Sigmoid colon (tissue), 7 donors: ENCODE data around the gene ALOX15B. TPM values are rescaled to one million over a fixed set of nuclear protein-coding genes. Genes with fewer than 3 reads are reported as not detected.
A peak's percentile ranks its signal among the peaks of the same experiment; 100 is the strongest.

Experiments used
- DNase-seq: peaks from one replicate; pipeline ENCODE4 v3.0.0-alpha.2; 2019
- H3K27ac ChIP-seq, 4 donors: fragments of 200-600 bp; sonication (generic); one replicate each; pipeline ENCODE4 v1.5.1; 2016 to 2019; ENCODE audit warnings: mild to moderate bottlenecking in 1 of 4
- H3K27me3 ChIP-seq, 3 donors: fragments of 200-600 bp; sonication (generic); one replicate each; pipeline ENCODE4 v1.5.1; 2019; ENCODE audit warnings: mild to moderate bottlenecking in 1 of 3
- H3K36me3 ChIP-seq, 4 donors: fragments of 200-600 bp; sonication (generic); one replicate each; pipeline ENCODE4 v1.5.1; 2016 to 2019
- H3K4me1 ChIP-seq, 4 donors: fragments of 200-600 bp; sonication (generic); one replicate each; pipeline ENCODE4 v1.5.1; 2017 to 2019
- H3K4me3 ChIP-seq, 4 donors: fragments of 200-600 bp; sonication (generic); one replicate each; pipeline ENCODE4 v1.5.1; 2017 to 2019; ENCODE audit warnings: mild to moderate bottlenecking in 2 of 4, moderate library complexity in 1 of 4
- H3K9me3 ChIP-seq, 4 donors: fragments of 200-600 bp in 3 of 4; sonication (generic) in 3 of 4; one replicate each; pipeline versions ENCODE4 v1.5.1 to v1.6.1; 2013 to 2019
- EP300 ChIP-seq, 4 donors: sonication (generic); formaldehyde crosslinking; IDR thresholded peaks; one replicate each; pipeline ENCODE4 v1.6.1; 2017; ENCODE audit warnings: antibody characterized with exemption in 4 of 4
- POLR2A ChIP-seq, 2 donors: fragments of 450-650 bp; IDR thresholded peaks; one replicate each; pipeline ENCODE4 v1.6.1; 2016; ENCODE audit warnings: antibody characterized with exemption in 2 of 2, mild to moderate bottlenecking in 2 of 2, moderate library complexity in 2 of 2
- POLR2AphosphoS5 ChIP-seq, 4 donors: sonication (generic); formaldehyde crosslinking; IDR thresholded peaks; one replicate each; pipeline ENCODE4 v1.6.1; 2017; ENCODE audit warnings: antibody characterized with exemption in 4 of 4
- WGBS, 2 donors: extraction: QIAGEN DNeasy Blood & Tissue Kit; methylation state at CpG; one replicate each; pipeline ENCODE4 v1.1.7; 2013; 5-methylcytosine and 5-hydroxymethylcytosine counted together
- intact Hi-C: fragments of 100-400 bp; cut with DNase I; formaldehyde crosslinking; loops from one replicate; pipeline ENCODE4 v1.15.1; 2023
- polyA plus RNA-seq, 3 donors: library from polyadenylated mRNA; stranded (reverse); fragments of 200-250 nt; gene quantifications; one replicate each; pipeline ENCODE4 v1.2.3, GENCODE V29; 2013
- total RNA-seq, 4 donors: library from RNA; depleted of rRNA; stranded (reverse); fragments of >200 nt; gene quantifications; one replicate each; pipeline ENCODE4 v1.1.0, GENCODE V29; 2016
- TF ChIP-seq, protein P1 (sequence below), 4 experiments: fragments of 450-650 bp in 3 of 4; fragments of 200-600 bp in 1 of 4; IDR thresholded peaks; one replicate each; pipeline ENCODE4 v1.5.1; 2016 to 2019; ENCODE audit warnings: antibody characterized with exemption in 4 of 4, mild to moderate bottlenecking in 3 of 4, moderate library complexity in 2 of 4
- donor health status: healthy with polysubstance abuse.
- donor health status: Bipolar disorder and iron deficiency.
- donor health status: healthy.

The ALOX15B gene
- total and polyA plus RNA-seq, 7 donors: 1.2 to 5.3 (median 3.2) TPM

DNA sequence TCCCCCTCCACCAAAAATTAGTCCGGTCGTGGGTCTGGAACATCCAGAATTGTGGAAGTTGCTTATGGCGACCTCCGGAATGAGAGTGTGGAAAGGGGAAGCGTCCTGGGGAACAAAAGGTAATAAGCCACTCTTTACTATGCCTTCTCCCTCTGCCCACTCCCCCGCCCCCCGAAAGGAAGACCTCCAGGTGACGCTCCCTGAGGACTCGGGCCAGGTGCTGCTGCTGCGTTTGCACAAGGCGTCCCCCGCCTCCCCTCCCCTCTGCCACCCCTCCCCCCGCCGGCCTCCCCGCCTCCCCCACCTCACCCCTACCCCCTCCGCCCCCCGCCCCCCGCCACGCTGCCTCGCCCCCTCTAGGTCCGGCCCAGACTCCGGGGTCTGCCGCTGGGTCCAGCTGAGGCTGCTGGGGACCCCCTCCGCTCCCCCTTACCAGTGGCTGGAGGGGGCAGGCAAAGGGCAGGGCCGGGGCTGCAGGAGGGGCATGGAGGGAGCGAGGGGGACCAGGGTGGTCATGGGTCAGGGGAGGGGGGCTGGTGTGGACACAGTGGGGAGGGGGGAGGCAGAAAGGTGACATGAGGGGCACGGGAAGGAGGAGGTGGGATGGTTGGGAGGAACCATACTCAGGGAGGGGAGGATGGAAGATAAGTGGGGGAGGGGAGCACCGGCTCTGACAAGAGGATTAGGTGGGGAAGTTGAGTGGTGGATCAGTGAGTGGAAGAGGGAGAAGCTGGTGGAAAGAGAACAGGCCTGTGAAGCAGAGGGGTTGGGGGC is 25.1 kb downstream of the ALOX15B start:
- Histone ChIP-seq H3K27me3 (peaks cover 20 to 63% (median 53%) of the 10 kb centered on the region in 3 donors), H3K9me3 (no peaks in the 10 kb centered on the region), H3K36me3 (no peaks in the 10 kb centered on the region), H3K4me1 (peaks cover 0 to 12% (median 9%) of the 10 kb centered on the region in 4 donors), H3K4me3 (peak overlapping the region in 1 of 4 donors; percentile 15), H3K27ac (no peak overlapping the region)
- no peak for DNase-seq
- intact Hi-C loops: loop anchor here (5.0 kb wide), 1 partner anchor 53 kb away; the partner anchor contains the start of gene ALOXE3
- TF ChIP-seq, protein P1, sequence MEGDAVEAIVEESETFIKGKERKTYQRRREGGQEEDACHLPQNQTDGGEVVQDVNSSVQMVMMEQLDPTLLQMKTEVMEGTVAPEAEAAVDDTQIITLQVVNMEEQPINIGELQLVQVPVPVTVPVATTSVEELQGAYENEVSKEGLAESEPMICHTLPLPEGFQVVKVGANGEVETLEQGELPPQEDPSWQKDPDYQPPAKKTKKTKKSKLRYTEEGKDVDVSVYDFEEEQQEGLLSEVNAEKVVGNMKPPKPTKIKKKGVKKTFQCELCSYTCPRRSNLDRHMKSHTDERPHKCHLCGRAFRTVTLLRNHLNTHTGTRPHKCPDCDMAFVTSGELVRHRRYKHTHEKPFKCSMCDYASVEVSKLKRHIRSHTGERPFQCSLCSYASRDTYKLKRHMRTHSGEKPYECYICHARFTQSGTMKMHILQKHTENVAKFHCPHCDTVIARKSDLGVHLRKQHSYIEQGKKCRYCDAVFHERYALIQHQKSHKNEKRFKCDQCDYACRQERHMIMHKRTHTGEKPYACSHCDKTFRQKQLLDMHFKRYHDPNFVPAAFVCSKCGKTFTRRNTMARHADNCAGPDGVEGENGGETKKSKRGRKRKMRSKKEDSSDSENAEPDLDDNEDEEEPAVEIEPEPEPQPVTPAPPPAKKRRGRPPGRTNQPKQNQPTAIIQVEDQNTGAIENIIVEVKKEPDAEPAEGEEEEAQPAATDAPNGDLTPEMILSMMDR (IDR thresholded peaks at IDR 0.05): no peak
- TF ChIP-seq POLR2A (IDR thresholded peaks at IDR 0.05): no peak
- TF ChIP-seq POLR2AphosphoS5 (IDR thresholded peaks at IDR 0.05): no peak
- TF ChIP-seq EP300 (IDR thresholded peaks at IDR 0.05): no peak
- WGBS, 2 donors: 8% methylated on average over 26 to 27 of the region's 28 CpGs

DNA sequence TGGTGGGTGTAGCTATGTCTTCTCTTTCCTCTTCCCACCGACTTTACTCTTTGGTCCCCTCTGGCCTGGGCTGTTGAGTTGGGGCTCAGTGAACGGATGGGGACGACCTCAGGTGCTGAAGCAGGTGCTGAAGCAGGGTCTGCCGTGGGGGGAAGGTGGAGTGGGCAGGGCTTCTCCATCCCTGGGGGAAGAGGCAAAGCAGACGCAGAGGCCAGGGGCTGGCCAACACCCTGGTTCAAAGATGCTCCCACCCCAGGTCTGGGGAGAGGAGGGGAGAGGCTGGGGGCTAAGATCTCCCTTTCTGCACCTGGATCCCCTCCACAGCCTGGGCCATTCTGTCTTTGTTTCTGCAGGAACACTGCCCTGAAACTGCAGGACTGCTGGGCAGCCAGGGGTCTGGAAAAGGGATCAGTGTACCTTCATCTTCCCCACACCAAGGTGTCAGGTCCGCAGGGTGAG is 25.7 kb downstream of the ALOX15B start:
- intact Hi-C loops: loop anchor here (5.0 kb wide), 1 partner anchor 53 kb away; the partner anchor contains the start of gene ALOXE3
- Histone ChIP-seq H3K9me3 (no peaks in the 10 kb centered on the region), H3K27me3 (peaks cover 20 to 57% (median 47%) of the 10 kb centered on the region in 3 donors), H3K4me3 (no peak overlapping the region), H3K27ac (no peak overlapping the region), H3K36me3 (no peaks in the 10 kb centered on the region), H3K4me1 (peaks cover 0 to 12% (median 9%) of the 10 kb centered on the region in 4 donors)
- 64 to 71% methylated on average over 6 of the region's 6 CpGs for WGBS, 2 donors
- no peak for TF ChIP-seq POLR2AphosphoS5 (IDR thresholded peaks at IDR 0.05)
- TF ChIP-seq EP300 (IDR thresholded peaks at IDR 0.05): no peak
- TF ChIP-seq, protein P1 (IDR thresholded peaks at IDR 0.05): no peak
- TF ChIP-seq POLR2A (IDR thresholded peaks at IDR 0.05): no peak
- no peak for DNase-seq

DNA sequence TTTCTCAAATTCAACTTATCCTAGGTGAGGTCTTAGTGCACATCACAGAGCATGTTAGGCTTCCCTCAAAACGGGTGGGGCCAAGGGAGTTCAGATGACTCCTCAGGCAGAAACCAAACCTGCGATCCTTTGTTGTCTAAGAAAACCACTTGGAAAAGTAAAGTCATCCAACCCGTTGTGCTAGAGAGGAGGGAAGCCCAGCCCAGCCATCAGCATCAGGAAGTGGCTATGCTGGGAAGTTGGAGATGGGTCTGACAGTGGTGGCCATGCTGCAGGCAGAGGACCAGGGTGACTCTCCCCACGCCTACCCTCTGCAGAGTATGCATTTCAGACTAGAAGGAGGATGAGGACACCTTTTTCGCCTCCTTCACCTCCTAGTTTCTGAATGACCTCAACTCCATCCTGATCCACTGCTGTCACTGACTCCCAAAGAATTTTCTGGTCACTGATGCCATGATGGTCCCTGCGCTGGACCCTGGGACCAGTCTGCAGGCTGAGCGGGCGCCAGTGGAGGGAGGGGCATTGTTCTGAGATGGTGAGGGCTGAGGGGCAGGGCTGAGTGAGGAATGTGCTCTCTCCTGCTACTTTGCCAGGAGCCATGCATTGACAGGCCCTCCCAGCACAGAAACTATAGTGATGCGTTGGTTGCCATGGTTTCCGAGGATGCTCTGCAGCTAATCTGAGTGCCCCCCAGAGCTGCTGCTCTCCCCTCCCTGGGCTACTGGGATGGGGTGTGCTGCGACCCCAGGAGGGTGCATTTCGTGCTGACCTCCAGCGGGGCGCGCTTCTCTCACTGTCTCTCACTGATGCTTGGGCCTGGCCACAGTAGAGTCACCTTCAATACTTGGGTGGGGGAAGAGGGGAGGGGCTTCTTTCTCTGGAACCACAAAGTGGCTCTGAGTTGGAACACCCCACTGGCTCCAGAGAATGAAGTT is 28.2 kb downstream of the ALOX15B start:
- H3K27ac ChIP-seq: no peak overlapping the region
- no peak for DNase-seq
- intact Hi-C loops: no loop called here
- no peaks in the 10 kb centered on the region for H3K36me3 ChIP-seq
- peaks cover 10 to 50% (median 39%) of the 10 kb centered on the region in 3 donors for H3K27me3 ChIP-seq
- no peak overlapping the region for H3K4me3 ChIP-seq
- no peaks in the 10 kb centered on the region for H3K9me3 ChIP-seq
- WGBS, 2 donors: 77 to 81% methylated on average over 15 of the region's 15 CpGs
- TF ChIP-seq POLR2A (IDR thresholded peaks at IDR 0.05) (no peak), POLR2AphosphoS5 (IDR thresholded peaks at IDR 0.05) (no peak), EP300 (IDR thresholded peaks at IDR 0.05) (no peak)
- TF ChIP-seq, protein P1 (IDR thresholded peaks at IDR 0.05): no peak
- peaks cover 0 to 11% (median 7%) of the 10 kb centered on the region in 4 donors for H3K4me1 ChIP-seq

DNA sequence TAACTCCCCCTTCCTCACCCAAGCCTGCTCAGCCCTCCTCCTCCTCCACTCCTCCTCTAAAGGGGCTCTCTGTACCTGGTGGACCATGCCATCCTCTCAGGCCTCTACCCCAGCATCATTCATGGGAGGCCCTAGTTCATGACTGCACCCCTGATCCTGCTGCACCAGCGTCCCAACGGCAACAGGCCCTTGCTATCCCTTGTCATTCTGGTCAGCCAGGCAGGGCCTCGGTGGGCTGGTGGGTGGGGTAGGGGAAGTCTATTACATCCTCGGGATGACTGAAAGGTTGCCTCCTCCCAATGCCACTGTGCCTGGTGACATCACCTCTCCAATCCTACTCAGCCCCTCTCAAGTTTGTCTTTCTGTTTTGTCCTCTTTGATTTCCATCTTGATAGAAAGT is 28.9 kb downstream of the ALOX15B start:
- H3K4me1 ChIP-seq: peaks cover 0 to 8% (median 7%) of the 10 kb centered on the region in 4 donors
- DNase-seq: no peak
- peaks cover 10 to 50% (median 39%) of the 10 kb centered on the region in 3 donors for H3K27me3 ChIP-seq
- TF ChIP-seq EP300 (IDR thresholded peaks at IDR 0.05) (no peak), POLR2A (IDR thresholded peaks at IDR 0.05) (no peak), POLR2AphosphoS5 (IDR thresholded peaks at IDR 0.05) (no peak)
- TF ChIP-seq, protein P1 (IDR thresholded peaks at IDR 0.05): no peak
- no peak overlapping the region for H3K27ac ChIP-seq
- no peak overlapping the region for H3K4me3 ChIP-seq
- H3K9me3 ChIP-seq: no peaks in the 10 kb centered on the region
- H3K36me3 ChIP-seq: no peaks in the 10 kb centered on the region
- WGBS, 2 donors: 53 to 61% methylated on average over 4 of the region's 4 CpGs
- intact Hi-C loops: no loop called here
